ENCODE data around the gene RBFOX1.

RBFOX1 gene

DNA sequence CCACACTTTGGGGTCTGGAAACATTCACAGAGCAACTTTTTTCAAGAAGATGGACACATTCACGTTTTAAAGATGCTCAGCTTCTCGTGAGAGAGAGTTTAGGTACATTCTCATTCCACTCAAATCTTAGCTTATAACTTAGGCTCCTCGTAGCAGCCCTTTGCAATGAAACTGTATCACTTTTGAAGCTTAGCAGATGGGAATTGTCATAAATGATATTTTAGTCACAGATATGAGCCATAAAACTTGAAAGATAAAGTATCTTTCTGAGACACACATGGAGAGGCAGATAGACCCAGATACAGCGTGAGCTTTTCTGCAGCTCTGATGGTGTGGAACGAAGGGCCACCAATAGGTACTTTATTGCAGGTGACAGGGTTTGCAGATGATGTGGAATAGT is 41.1 kb downstream of the RBFOX1 start:
- no peak for DNase-seq (ENCODE audit: low read depth in 2 of 2)

DNA sequence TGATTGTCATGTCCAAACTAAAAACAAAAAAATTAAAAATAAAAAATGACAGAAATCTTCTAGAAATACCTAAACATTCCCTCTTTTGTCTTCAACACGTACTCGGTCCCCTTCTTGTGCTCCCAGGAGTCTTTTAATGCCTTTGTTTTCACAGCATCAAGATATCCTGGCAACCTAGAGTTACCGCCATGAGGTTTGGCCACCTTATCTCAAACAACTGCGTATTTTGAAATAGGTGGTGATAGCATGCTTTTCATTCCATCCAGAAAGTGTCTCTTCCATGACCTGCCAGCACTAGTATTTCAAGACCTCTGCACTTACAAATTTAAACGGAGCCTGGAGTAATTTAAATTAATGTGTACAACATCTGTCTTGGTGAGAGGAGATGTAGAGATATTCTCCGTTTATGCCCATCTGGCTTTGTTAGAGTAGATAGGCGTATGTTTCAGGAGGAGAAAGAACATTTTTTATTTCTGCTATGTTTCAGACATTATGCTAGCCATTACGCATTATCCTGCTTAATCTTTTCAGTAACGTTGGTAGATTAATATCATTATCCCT is 42.0 kb downstream of the RBFOX1 start:
- no peak for DNase-seq (ENCODE audit: low read depth in 2 of 2)

DNA sequence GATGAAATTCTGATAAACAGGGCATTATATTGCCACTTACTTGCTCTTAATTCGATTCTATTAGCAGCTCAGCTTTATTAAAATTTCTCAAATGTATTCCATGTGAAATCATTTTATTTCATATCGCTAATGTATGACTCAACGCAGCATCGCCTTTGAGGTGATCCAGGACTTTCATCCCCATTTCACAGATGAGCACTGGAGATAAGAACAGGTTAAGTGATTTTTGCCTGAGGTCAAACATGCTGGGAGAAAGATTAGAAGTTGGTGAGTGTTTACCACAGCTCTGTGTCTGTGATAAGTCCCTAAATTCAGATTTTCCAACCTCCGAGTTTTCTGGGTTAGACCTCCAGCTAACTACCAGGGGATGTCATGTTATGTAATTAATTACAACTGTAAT is 43.6 kb downstream of the RBFOX1 start:
- no peak for DNase-seq (ENCODE audit: low read depth in 2 of 2)

DNA sequence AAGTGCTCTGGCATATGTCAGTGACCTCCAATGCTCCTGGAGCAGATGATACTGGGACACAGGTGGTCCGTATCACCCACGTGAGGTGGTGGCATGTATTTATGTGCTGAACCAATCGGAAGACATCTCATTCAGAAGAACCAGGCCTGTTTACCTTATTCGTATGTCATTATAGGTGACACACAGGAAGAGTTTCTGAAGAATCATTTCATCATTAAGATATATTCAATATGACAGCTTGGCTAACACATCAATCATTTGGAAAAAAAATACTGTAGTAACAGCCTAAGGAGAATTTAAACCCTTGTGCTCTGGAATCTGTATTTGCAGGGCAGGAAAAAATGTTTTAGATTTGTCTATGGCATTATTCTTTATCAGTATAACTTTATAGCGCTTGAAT is 44.6 kb downstream of the RBFOX1 start:
- no peak for DNase-seq (ENCODE audit: low read depth in 2 of 2)

DNA sequence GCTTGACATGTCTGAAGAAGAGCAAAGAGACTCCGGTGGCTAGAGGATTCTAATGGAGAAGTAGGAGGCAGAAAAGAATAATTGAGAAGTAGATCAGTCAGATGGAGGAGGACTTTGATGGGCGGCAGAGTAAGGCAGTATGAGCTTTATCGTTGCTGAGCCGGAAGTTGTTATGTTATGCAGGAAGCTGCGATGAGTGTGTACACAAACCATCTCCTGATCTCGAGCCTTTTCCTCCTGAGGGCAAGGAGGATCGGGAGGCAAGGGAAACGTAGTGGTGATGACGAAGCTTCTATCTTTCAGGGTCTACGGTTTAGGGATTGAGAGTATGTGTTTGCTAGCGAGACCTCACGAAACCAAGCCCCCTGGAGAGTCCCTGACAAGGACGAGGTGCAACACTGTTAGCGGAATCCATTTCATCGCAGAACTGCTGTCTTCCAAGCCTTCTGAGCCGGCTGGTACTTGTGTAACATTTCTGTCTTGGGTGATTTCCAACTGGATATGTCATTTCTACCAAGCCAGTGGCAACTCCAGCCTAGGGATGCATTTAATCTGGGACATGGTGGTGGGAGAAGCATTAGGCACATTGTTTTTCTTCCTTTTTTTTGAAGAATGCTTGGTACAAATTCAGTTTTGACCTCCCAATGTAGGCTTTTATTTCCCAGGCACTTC is 45.5 kb downstream of the RBFOX1 start:
- DNase-seq (ENCODE audit: low read depth in 2 of 2) = no peak

DNA sequence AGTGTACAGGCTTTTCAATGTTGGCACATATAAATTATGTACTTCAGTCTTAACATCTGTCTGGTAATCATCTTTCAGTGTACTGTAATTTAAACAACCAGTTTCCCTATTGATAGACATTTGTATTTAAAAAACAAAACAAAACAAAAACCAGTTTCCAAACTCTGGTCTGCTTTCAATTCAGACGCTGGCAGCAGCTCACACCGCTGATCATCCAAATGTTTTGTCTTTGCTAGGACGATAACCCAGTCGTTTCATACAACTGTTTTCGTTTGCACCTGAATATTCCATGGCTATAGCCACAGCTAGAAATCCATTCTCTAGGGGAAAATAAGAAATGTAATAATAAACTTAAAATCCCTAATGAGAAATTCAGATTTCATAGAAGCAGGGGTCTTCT is 47.8 kb downstream of the RBFOX1 start:
- DNase-seq (ENCODE audit: low read depth in 2 of 2) = no peak

DNA sequence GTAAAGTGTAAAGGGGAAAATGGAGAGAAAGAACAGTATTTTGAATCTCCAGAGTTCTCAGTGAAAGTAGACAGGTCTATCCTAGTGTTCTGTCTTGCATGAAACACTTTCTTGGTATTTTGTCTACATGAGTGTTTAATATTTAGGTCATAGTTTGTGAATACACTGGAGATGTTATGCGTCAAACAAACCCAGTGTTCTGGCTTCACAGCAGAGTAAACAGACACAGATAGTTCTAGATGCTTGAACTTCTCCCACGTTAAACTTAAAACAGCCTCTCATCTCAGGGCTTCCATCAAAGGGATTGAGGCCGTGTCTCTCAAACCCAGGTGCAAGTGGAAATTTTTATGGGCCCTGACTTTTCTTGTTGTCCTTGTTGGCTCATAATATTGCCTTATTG is 48.3 kb downstream of the RBFOX1 start:
- no peak for DNase-seq (ENCODE audit: low read depth in 2 of 2)

DNA sequence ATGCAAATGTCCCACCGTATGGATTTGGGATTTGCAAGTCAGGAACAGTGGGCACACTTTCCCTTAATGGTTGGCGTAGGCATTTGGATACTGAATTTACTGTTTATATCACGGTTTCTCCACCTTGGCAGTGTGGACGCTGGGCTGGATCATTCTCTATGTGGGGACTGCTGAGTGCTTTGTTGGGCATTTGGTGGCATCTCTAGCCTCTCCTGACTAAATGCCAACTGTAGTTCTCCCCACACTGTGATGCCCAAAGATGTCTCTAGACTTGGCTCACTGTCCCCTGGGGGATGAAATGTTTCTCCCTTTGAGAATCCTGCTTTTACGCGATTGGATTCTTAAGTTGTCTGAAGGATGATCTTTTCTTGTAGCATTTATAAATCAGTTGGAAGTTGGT is 49.0 kb downstream of the RBFOX1 start:
- DNase-seq (ENCODE audit: low read depth in 2 of 2) = no peak

DNA sequence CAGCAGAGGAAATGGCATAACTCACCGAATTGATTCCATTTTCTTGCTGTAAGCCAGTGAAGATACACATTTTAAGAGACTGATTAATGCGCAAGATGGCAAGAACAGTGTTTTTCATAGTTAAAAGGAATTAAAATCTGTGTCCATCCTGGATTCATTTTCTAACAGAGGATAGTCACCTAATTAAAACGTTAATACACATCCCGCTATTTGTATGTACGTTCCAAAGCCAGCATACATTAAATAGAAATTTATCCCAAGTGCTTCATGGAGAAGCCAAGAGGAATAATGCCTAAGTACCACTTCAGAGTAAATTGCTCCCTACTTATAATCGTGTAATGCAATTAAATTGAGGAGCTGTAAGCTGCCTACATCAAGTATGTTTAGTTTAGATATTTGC is 49.9 kb downstream of the RBFOX1 start:
- no peak for DNase-seq (ENCODE audit: low read depth in 2 of 2)

DNA sequence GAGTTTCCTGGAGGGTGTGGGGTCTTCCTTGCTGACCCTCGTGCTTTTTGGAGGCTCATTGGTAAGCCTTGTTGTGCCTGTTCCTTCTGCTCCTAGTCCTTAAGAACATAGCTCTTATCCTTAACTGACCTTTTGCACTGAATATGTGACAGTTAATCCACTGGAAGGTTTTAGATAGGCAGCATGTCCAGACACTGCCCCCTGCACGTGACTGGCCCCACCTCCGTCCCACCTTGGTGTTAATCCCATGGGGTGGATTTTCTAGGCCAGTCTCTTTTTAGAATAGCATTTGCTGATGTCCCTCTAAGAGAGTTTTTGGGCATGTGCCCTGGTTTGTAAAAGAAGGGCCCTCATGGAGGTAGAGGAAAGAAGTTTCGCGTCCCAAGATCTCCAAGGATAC is 58.3 kb downstream of the RBFOX1 start:
- no peak for DNase-seq (ENCODE audit: low read depth in 2 of 2)

DNA sequence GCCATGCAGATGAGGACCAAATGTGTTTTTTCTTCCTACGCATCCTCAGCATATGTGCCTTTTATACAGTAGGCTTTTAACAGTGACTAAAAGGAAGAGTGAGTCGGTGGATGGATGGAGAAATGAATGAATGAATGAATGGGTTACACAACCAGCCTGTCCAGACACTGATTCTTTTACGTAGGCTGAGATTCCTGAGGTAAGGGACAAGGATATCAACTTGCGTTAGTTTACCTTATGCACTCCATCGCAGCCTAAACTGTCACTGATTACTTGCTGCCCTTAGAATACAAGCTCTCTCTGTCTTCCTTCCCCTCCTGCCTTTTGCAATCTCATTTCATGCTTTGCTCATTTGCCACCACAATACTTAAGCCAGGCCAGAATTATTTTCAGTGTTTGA is 59.0 kb downstream of the RBFOX1 start:
- DNase-seq (ENCODE audit: low read depth in 2 of 2) = no peak

DNA sequence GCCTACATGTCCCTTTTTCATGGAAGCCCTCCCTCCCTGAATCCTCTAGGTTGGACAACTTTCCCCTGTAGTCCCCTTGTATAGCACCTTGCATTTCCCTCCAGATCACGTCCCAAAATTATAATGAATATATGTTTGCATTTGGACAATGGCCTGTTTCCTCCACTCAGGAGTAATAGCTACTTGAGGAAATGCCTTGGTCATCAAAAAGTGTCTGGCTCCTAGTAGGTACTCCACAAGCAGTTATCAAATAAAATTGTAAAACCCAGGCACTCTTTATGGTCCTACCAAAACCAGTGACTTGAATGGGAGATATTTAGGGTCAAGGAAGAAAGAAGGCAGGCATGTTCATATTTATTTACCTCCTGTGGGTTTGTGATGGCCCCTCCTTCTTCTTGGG is 59.6 kb downstream of the RBFOX1 start:
- DNase-seq (ENCODE audit: low read depth in 2 of 2) = no peak

DNA sequence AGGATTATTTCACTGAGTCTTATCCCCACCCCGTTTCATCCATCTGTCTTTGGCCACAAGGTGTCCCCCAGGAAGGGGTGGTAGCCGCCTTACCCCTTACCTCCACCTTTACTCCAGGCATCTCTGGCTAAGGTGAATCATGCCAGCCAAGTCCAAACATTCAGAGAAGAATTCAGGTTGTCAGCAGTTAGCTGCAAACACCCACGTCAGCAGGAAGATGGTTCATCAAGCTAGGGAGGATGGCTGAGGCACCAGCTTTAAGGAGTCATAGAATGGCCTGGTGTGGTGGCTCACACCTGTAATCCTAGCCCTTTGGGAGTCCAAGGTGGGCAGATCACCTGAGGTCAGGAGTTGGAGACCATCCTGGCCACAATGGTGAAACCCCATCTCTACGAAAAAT is 61.0 kb downstream of the RBFOX1 start:
- DNase-seq (ENCODE audit: low read depth in 2 of 2) = no peak

DNA sequence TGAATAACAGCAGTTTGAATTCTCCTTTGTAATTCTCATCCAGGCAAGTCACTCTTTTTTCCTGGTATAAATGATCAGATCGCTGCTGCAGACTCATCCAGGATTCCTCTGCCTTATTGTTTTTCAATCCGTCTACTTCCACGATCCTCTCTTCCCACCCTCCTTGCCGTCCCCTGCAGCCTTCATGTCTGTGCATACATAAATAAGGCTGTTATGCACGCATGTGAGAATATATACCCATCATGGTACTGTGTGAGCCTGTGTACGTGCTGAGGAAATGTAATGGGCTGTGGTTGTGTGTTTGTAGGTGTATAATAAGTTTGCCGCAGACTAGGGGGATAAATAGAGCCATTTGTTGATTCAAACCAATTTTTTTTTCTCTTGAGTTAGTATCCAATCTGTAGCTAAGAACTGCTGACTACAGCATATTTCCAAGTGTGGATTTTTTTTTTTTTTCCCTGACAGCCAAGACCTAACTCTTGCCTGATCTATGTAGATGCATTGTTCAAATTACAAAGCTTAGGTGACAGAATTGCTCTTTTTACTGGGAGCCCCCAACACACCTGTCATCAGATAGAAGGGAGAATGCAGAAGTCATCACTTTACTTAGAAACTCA is 62.2 kb downstream of the RBFOX1 start:
- DNase-seq (ENCODE audit: low read depth in 2 of 2) = no peak

DNA sequence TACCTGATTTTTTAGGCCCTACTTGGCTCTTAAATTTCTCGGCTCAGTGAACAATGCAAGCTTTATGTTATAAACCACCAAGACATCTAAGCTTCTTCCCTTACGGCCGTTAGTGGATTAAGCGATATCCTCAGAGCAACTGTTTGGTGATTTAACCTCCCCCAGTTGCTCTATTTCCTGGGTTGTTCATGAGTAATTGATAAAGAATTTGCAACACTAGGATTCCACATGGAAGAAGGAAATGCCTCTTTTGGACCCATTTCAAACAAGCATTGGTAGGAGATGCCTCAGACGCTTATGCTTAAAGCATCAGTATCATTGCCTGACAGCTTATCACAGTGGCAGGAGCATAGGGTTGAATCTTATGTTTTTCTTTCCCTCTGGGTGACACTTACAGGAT is 65.3 kb downstream of the RBFOX1 start:
- DNase-seq (ENCODE audit: low read depth in 2 of 2) = no peak

DNA sequence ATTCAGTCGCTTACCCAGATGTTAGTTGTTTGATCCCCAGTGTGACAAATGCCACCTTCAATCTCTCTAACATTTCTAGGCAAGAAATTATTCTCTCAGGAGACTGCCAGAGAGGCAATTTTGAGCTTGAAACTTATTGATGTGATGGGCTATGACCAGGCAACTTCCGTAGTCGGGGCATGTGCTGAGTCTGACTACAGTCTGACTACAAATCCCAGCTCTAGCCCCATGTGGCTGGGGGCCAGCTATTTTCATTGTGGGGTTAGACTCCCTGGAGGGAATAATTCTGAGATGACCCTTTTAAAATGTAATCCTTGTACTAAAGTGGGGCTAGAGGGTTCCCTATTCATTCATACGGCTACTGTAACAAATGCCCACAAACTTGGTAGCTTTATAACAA is 65.9 kb downstream of the RBFOX1 start:
- no peak for DNase-seq (ENCODE audit: low read depth in 2 of 2)

DNA sequence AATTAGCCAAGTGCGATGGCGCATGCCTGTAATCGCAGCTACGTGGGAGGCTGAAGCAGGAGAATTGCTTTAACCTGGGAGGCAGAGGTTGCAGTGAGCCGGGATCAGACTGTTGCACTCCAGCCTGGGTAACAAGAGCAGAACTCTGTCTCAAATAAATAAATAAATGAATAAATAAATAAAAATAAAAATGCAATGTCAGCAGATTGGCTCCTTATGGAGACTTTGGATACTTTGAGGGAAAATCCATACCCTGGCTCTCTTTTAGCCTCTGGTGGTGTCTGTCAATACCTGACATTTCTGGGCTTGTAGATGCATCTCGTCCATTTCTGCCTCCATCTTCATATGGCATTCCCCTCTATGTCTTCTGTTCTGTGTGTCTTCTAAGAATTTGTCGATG is 66.7 kb downstream of the RBFOX1 start:
- no peak for DNase-seq (ENCODE audit: low read depth in 2 of 2)

DNA sequence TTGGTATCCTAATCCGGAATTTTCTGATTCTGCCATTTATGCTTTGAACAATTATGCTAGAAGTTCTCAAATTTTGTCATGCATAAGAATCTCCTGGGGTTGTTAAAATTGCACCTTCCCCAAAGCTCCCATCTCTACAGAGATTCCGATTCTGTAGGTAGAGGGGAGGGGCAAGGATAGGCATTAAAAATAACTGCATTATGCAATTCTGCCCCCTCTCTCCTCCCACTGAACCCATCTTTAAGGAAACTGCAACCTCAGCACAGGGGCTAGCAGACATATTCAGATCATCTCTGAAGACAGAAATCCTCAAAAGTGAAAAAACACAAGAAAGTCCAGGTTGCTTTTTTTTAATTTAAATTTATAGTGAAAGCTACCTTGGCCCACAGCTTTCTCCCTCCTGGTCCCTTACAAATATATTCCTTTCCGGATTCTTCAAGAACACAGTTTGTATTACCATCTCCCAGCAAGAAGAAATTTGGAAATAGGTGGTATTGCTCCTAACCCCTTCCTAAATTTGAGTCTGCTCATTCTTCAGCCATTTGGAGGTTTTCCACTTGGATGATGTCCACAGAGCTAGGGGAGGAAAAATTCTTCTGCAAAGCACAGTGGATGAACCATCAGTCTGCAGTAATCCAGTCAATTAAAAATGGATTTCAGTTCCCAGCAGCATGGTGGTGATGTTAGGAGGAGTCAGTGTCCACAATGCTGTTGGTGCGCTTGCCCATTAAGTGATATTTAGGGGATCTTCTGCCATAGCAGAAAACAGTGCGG is 67.7 kb downstream of the RBFOX1 start:
- DNase-seq (ENCODE audit: low read depth in 2 of 2) = no peak

DNA sequence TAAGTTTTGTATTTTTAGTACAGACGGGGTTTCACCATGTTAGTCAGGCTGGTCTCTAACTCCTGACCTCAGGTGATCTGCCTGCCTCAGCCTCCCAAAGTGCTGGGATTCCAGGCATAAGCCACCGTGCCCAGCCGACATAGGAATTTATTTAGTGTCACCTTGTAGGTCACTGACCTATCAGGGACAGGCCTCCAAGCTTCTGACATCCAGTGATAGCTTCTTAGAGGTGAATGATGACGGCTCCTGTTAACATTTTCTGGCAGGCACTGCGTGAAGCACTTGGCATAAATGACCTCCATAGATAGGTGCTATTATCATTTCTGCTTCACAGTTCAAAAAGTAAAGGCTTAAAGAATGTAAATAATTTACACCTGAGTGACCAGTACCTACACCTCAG is 71.6 kb downstream of the RBFOX1 start:
- no peak for DNase-seq (ENCODE audit: low read depth in 2 of 2)

DNA sequence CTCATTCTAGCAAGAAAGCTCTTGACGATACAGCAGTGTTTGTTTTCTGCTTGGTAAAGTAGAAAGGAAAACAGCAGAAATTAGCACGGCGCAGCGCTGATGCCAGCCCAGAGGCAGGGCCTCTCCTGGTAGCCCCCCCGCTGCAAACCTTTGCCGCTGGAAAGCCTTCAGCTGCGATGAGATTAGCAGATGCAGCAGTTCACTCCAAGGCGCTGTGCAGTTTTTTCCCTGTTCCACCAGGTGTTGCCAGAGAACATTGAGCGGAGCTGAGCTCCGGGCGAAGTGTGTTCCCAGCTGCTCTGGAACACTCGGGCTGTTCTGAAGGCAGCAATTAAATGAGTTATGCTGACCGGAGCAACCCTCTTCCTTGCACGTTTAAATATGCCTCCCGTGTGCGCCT is 72.5 kb downstream of the RBFOX1 start:
- no peak for DNase-seq (ENCODE audit: low read depth in 2 of 2)

DNA sequence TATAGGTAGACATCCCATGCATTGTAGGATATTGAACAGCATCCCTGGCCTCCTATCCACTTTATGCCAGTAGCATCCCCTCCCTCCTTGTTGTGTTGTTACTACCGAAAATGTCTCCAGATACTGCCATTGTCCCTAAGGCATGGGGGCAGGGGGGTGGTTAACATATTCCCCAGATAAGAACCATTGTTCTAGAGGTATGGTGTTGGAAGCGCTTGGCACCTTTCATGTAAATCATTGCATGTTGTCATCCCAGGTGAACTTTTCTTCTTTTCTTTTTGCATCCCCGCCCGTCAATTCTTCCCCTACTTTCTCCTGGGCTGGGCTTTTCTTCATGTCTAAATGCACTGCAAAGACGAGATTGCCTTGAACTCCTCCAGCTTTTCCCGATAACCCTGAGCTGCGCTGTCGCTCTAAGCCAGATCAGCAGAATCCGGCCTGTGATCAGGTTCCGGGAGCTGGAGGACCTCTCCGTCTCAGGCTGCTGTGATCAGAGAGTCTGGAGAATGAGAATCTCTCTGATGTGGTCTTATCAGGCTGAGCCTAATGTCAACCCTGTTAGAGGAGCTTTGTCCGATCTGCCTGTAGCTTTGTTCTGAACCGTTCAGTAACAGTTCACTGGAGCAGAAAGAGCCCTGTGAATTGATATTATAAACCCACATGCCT is 76.2 kb downstream of the RBFOX1 start:
- DNase-seq (ENCODE audit: low read depth in 2 of 2) = no peak

DNA sequence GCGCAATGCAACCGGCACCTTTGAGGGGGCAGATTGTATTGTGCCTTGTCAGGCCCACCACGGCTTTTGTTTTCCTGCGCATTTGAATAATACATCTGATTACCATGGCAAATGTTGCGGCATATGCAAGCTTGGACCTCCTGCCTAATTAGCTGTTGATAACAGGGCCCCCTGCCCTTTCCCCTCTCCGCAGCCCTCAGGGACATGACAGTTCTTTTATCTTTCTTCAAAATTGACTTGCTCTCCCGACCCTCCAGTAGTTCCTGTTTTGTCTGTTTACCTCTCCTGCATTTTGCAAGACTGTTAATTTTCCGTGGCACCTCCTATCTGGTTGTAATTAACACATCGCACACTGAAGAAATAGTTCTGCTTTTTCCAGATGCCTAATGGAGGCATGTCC is 86.8 kb downstream of the RBFOX1 start:
- DNase-seq (ENCODE audit: low read depth in 2 of 2) = no peak

Measured in activated CD4-positive, alpha-beta T cell treated with anti-CD3 and anti-CD28 coated beads for 24 hours (primary cell).